Left ventricle myocardium inferior (tissue), 1 donor: ENCODE results near the gene CPE. TPM values are rescaled to one million over a fixed set of nuclear protein-coding genes. Genes with fewer than 3 reads are reported as not detected.

Experiments
- DNase-seq: peaks from one replicate; pipeline ENCODE4 v3.0.0-alpha.2; 2020
- H3K27ac ChIP-seq: fragments of 200-600 bp; replicated peaks from 2 replicates; pipeline ENCODE4 v1.8.0; 2021
- H3K27me3 ChIP-seq: fragments of 200-600 bp; 2 replicates; pipeline ENCODE4 v1.8.0; 2021; ENCODE audit warnings: low read depth
- H3K36me3 ChIP-seq: fragments of 200-600 bp; 2 replicates; pipeline ENCODE4 v1.8.0; 2021
- H3K4me1 ChIP-seq: fragments of 200-600 bp; 2 replicates; pipeline ENCODE4 v1.8.0; 2021
- H3K4me3 ChIP-seq: fragments of 200-600 bp; 2 replicates; pipeline ENCODE4 v1.8.0; 2021; ENCODE audit warnings: mild to moderate bottlenecking, moderate library complexity
- H3K9me3 ChIP-seq: fragments of 200-600 bp; replicated peaks from 2 replicates; pipeline ENCODE4 v1.8.0; 2021
- intact Hi-C: fragments of 100-400 bp; cut with micrococcal nuclease; formaldehyde crosslinking; loops from one replicate; pipeline ENCODE4 v1.11.0; 2022
- total RNA-seq: library from RNA; stranded (reverse); fragmentation: NEBNext Ultra II Directional; extraction: Animal tissue kit (Norgen Biotek cat#: 25700); gene quantifications from one replicate; pipeline ENCODE4 v1.2.1, GENCODE V29; 2021
- TF ChIP-seq, protein P1 (sequence below): fragments of 200-600 bp; IDR thresholded peaks from 2 replicates; pipeline ENCODE4 v1.8.0; 2021; ENCODE audit warnings: antibody characterized with exemption, mild to moderate bottlenecking, borderline replicate concordance
- donor health status: DM: no; HTN: yes; CAD: no; lungs with severe emphysema.

CPE gene
- total RNA-seq, 1 donor from 2014 or later = 43.2 TPM

DNA sequence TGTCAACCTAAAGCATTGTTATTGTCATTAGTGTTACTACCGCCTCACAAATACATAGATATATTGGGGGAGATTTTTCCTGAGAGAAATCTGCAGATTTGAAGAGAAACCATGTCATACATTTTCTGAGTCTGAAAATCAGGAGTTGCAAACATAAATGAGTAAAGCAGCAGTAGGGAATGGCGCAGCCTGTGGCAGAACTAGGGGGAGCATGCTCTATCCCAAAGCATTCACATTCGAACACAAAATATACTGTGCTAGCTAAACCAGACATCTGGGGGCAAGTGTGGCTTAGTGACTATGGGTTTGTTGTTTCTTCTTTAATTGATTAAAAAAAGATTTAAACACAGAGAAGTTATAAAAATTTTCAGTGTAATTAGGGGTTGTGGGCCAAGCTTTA lies 83.2 kb downstream of the CPE start:
- DNase-seq = no peak

GRCh38 chr4:165464376-165464775 lies 85.6 kb downstream of the CPE start:
- no peaks in the 10 kb centered on the region for H3K27me3 ChIP-seq
- intact Hi-C loops = loop anchor here (2.0 to 10.0 kb wide), 2 partner anchors 90 to 334 kb away; partner anchors contain the start of gene CPE
- no peaks in the 10 kb centered on the region for H3K4me1 ChIP-seq
- no peak overlapping the region for H3K27ac ChIP-seq
- TF ChIP-seq, protein P1, sequence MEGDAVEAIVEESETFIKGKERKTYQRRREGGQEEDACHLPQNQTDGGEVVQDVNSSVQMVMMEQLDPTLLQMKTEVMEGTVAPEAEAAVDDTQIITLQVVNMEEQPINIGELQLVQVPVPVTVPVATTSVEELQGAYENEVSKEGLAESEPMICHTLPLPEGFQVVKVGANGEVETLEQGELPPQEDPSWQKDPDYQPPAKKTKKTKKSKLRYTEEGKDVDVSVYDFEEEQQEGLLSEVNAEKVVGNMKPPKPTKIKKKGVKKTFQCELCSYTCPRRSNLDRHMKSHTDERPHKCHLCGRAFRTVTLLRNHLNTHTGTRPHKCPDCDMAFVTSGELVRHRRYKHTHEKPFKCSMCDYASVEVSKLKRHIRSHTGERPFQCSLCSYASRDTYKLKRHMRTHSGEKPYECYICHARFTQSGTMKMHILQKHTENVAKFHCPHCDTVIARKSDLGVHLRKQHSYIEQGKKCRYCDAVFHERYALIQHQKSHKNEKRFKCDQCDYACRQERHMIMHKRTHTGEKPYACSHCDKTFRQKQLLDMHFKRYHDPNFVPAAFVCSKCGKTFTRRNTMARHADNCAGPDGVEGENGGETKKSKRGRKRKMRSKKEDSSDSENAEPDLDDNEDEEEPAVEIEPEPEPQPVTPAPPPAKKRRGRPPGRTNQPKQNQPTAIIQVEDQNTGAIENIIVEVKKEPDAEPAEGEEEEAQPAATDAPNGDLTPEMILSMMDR = no peak
- no peaks in the 10 kb centered on the region for H3K36me3 ChIP-seq
- no peaks in the 10 kb centered on the region for H3K9me3 ChIP-seq
- DNase-seq = no peak
- H3K4me3 ChIP-seq = no peak overlapping the region

More for the DNA sequence above, 83.2 kb downstream of the CPE start:
- Histone ChIP-seq H3K27ac (no peak overlapping the region), H3K27me3 (no peaks in the 10 kb centered on the region), H3K36me3 (no peaks in the 10 kb centered on the region), H3K4me1 (no peaks in the 10 kb centered on the region), H3K9me3 (no peaks in the 10 kb centered on the region), H3K4me3 (no peak overlapping the region)
- intact Hi-C loops = loop anchor here (10.0 kb wide), 1 partner anchor 87 kb away; the partner anchor contains the start of gene CPE
- TF ChIP-seq, protein P1 = no peak

DNA sequence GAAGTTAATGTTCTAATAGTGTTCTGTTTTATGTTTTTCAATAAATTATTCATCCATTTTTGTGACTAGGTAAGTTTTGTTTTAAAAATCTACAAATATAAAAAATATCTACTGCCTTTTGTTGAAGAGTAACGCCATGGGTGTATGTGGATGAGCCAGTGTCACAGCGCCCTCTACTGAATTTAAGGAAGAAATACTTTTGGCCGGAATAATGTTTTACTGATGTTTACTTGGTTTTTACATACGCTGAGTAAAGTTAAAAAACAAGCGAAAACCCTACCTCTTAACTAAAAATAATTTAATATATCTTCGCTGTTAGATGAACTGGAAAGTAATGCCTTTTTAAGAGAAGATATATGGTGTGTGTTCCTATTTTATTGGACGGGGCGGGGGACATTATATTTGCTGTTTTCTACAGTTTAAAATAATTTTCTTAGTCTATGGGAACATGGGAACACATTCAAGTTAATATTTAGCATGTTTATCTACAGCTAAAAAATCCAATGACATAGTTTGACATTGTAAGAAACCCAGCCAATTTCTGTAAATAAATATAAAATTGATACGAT lies 86.1 kb downstream of the CPE start:
- Histone ChIP-seq H3K9me3 (no peaks in the 10 kb centered on the region), H3K27me3 (no peaks in the 10 kb centered on the region), H3K27ac (no peak overlapping the region), H3K4me1 (no peaks in the 10 kb centered on the region), H3K36me3 (no peaks in the 10 kb centered on the region), H3K4me3 (no peak overlapping the region)
- TF ChIP-seq, protein P1 = peak; percentile 84
- DNase-seq = no peak
- intact Hi-C loops = loop anchor here (2.0 to 10.0 kb wide), 2 partner anchors 90 to 334 kb away; partner anchors contain the start of gene CPE

GRCh38 chr4:165470009-165470408 lies 91.2 kb downstream of the CPE start:
- Histone ChIP-seq H3K27me3 (no peaks in the 10 kb centered on the region), H3K27ac (no peak overlapping the region), H3K4me3 (no peak overlapping the region), H3K9me3 (peaks cover 20% of the 10 kb centered on the region), H3K36me3 (no peaks in the 10 kb centered on the region), H3K4me1 (no peaks in the 10 kb centered on the region)
- intact Hi-C loops = no loop called here
- TF ChIP-seq, protein P1 = no peak
- DNase-seq = no peak

GRCh38 chr4:165472943-165473676 lies 94.3 kb downstream of the CPE start:
- no peak for DNase-seq
- intact Hi-C loops = no loop called here
- TF ChIP-seq, protein P1 = no peak

More at GRCh38 chr4:165472943-165473676, 94.3 kb downstream of the CPE start:
- no peak overlapping the region for H3K27ac ChIP-seq
- no peak overlapping the region for H3K4me3 ChIP-seq
- H3K36me3 ChIP-seq = no peaks in the 10 kb centered on the region
- H3K27me3 ChIP-seq = no peaks in the 10 kb centered on the region
- H3K4me1 ChIP-seq = no peaks in the 10 kb centered on the region
- H3K9me3 ChIP-seq = peaks cover 20% of the 10 kb centered on the region
